Activated gamma-delta T cell (primary cell): ENCODE results near the gene DTNB.
"Not testable (repeated sequence)": the region's sequence is repeated elsewhere in the genome, so short reads cannot be mapped to it uniquely, and the experiment has no call there.

Source experiments
- DNase-seq: peaks from one replicate; lab custom pipeline; 2025; lab: John Stamatoyannopoulos, UW

DTNB gene

GRCh38 chr2:25418944-25419677, 254.3 kb downstream of the DTNB start:
- DNase-seq, result no peak

- no peak for DNase-seq
These were observed 255.5 kb downstream of the DTNB start for GRCh38 chr2:25417715-25418369.

- no peak for DNase-seq
These were observed 256.7 kb downstream of the DTNB start for GRCh38 chr2:25416674-25417073.

- DNase-seq, result no peak
These were observed 258.6 kb downstream of the DTNB start for GRCh38 chr2:25414781-25415180.

- not testable (repeated sequence) for DNase-seq
These were observed 260.0 kb downstream of the DTNB start for GRCh38 chr2:25413409-25413808.

GRCh38 chr2:25411753-25412152, 261.6 kb downstream of the DTNB start:
- no peak for DNase-seq

- no peak for DNase-seq
These were observed 262.1 kb downstream of the DTNB start for GRCh38 chr2:25411281-25411680.

- no peak for DNase-seq
These were observed 263.0 kb downstream of the DTNB start for GRCh38 chr2:25410370-25410769.

GRCh38 chr2:25409468-25409867, 263.9 kb downstream of the DTNB start:
- no peak for DNase-seq

- DNase-seq, result no peak
These were observed 264.3 kb downstream of the DTNB start for GRCh38 chr2:25409044-25409443.

GRCh38 chr2:25405611-25406295, 267.6 kb downstream of the DTNB start:
- no peak for DNase-seq

- not testable (repeated sequence) for DNase-seq
These were observed 270.1 kb downstream of the DTNB start for GRCh38 chr2:25403120-25403760.

GRCh38 chr2:25402477-25402876, 270.9 kb downstream of the DTNB start:
- DNase-seq, result no peak

GRCh38 chr2:25401307-25402026, 271.9 kb downstream of the DTNB start:
- DNase-seq, result no peak

- no peak for DNase-seq
These were observed 272.7 kb downstream of the DTNB start for GRCh38 chr2:25400576-25401216.

GRCh38 chr2:25400169-25400568, 273.2 kb downstream of the DTNB start:
- no peak for DNase-seq

GRCh38 chr2:25398534-25398933, 274.8 kb downstream of the DTNB start:
- DNase-seq, result no peak

GRCh38 chr2:25397777-25398176, 275.6 kb downstream of the DTNB start:
- no peak for DNase-seq

GRCh38 chr2:25389161-25389560, 284.2 kb downstream of the DTNB start:
- DNase-seq, result no peak

- no peak for DNase-seq
These were observed 284.9 kb downstream of the DTNB start for GRCh38 chr2:25388491-25388890.

- DNase-seq, result no peak
These were observed 285.4 kb downstream of the DTNB start for GRCh38 chr2:25387876-25388449.
